LNCaP clone FGC (cell line): ENCODE measurements around the gene SHROOM3.

ENCODE experiments used
- DNase-seq: peaks from one replicate; pipeline ENCODE4 v3.0.0-alpha.2; 2011; ENCODE audit warnings: low read depth
- H3K4me3 ChIP-seq: 2 replicates; pipeline ENCODE4 v1.5.1; 2011; ENCODE audit warnings: mild to moderate bottlenecking, low read depth, low read length, control low read depth
- TF ChIP-seq, protein P1 (sequence below): IDR thresholded peaks from 2 replicates; pipeline ENCODE4 v1.5.1; 2012; ENCODE audit warnings: mild to moderate bottlenecking; ENCODE audit not compliant: control insufficient read depth, insufficient read depth; ENCODE audit errors: extremely low read depth

SHROOM3 gene

DNA sequence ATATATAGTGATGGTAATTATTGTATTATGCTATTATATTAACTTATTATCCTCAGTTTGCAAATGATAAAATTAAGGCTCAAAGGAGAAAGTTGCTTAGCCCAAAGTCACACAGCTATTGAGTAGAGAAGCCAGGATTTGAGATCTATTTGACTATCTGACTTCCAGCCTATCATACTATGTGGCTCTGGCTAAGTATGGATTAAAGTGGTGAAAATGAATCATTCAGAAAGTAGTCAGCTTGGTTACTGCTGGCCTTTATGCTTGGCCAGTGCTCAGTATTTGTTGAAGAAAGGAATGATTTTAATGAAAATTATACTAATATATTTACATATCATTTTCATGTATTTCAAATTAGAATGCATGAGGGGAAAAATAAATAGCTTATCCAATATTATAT lies 219.8 kb downstream of the SHROOM3 start:
- DNase-seq: no peak
- H3K4me3 ChIP-seq: no peak overlapping the region
- TF ChIP-seq, protein P1, sequence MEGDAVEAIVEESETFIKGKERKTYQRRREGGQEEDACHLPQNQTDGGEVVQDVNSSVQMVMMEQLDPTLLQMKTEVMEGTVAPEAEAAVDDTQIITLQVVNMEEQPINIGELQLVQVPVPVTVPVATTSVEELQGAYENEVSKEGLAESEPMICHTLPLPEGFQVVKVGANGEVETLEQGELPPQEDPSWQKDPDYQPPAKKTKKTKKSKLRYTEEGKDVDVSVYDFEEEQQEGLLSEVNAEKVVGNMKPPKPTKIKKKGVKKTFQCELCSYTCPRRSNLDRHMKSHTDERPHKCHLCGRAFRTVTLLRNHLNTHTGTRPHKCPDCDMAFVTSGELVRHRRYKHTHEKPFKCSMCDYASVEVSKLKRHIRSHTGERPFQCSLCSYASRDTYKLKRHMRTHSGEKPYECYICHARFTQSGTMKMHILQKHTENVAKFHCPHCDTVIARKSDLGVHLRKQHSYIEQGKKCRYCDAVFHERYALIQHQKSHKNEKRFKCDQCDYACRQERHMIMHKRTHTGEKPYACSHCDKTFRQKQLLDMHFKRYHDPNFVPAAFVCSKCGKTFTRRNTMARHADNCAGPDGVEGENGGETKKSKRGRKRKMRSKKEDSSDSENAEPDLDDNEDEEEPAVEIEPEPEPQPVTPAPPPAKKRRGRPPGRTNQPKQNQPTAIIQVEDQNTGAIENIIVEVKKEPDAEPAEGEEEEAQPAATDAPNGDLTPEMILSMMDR: no peak

DNA sequence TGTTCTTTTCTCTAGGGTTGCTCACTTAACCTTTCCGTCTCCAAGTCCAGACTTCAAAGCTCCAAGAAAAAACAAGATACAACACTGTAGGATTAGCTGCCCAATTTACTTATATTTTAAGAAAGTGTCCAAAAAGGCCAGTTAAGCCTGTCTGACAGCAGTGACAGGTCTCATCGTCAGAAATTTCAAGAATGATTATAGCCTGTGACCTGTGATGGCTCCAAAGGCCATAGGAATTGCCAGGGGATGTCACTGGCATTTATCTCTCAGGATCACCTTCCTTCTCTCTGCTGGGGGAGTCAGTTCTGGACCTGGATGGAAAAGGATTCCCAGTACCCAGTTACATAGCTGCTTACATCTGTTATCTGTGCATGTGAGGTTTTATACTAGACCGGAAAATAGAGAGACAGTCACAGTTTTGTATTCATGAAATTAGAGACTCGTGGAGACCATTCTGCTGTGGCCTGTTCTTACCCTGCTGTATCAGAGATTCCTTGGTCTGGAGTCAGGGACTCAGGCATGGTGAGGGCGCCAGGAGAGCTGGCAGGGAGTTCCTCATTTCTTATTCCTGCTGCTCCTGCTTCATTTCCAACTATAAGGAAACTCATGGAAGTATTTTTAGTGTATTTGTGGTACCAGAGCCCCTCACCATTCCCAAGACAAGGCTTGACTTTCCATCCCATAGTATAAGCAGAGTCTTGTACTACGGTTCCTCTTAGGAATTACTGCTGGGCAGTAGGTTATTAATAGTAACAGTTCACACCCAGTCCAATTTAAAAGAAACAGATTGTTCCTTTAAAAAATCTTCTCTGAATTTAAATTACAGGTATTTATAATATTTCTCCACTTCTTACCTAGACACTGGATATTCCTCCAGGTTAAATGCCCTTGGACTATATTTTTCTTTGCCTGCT lies 220.8 kb downstream of the SHROOM3 start:
- TF ChIP-seq, protein P1: no peak
- DNase-seq: no peak
- no peak overlapping the region for H3K4me3 ChIP-seq

DNA sequence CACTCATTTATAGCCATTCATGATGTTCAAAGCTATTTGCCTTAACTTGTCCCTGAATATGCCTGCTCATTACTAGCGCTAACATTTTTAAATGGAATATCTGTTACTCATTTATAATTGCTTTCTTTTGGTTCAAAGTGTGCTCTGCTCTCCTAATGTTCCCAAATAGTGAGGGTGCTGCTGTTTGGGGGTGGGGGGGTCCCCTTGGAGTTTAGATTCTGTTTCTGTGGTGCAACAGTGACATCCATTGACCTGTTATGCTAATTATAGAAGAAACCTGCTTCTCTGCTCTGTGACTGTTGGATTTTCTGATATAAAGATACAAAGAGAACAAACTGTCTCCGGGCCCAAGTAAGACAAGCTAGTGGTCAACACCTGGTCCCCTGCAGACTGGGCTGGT lies 222.4 kb downstream of the SHROOM3 start:
- DNase-seq: no peak
- TF ChIP-seq, protein P1: no peak
- no peak overlapping the region for H3K4me3 ChIP-seq

DNA sequence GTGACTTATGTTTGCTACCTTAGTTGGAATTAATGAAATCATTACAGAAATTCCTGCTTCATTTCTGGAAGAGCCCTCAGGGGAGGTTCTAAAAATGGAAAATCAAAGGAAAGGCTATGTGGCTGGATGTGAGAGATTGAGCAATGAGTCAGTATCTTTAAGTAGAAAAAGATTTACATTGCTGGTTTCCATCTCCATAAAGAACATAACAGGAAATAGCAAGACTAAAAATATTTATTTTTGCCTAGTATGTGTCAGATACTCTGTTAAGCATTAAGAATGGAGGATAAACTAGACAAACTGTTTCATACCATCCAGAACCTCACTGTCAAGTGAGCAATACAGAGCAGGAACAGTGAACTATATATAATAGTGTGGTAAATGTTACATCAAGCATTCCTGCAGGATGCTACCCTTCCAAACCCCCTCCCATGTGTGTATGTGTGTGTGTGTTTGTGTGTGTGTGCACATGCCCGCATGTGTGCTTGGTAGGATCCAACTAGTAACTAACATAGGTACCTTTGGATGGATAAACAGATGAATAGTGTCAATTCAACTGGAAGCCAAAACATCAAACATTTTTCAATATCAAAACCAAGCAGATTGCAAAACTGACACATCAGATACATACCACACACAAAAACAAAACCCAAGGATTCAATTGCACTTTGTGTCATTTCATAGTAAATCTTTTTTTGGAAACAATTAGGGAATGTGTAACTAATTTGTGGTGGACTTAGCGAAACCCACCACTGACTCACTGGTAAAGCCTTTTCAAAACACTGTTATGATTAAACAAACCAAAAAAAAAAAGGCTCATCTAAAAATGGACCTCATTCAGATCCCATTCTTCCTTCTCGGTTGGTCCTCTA lies 223.4 kb downstream of the SHROOM3 start:
- TF ChIP-seq, protein P1: no peak
- no peak overlapping the region for H3K4me3 ChIP-seq
- DNase-seq: no peak

DNA sequence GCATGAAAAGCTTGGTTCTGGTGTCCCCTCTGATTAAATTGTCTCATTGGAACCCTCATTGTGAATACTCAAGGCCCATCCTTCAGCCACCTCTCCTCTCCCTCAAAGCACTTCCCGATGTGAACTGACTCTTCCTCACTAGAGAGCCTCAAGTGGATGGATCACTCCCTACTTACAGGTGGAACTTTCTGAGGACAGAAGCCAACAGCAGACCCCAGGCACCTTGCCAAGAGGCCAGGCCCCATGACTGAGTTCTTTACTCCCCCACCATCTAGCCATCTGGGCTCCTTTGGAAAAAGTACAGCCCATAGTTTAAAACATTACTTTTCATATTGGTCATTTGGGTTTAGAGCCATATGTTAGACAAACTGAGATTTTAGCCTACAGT lies 224.1 kb downstream of the SHROOM3 start:
- TF ChIP-seq, protein P1: no peak
- no peak for DNase-seq
- H3K4me3 ChIP-seq: no peak overlapping the region

DNA sequence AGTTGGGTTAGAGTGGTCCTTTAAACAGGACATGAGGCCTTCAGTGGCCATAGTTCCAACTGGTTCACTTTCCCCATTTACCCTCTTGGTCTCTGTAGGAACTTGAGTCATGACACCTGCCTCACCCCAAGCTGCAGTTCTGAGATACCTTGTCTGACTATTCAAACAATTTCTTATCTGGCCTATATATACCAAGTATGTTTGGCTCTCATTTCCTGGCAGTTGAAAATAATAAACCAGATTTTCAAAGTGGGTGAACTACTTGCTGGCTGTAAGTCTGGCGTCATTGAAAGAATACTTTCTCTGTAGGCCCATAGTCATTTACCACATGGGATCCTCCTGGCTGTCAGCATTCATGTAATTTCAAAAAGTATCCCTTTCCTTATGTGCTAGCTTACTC lies 228.8 kb downstream of the SHROOM3 start:
- TF ChIP-seq, protein P1: no peak
- no peak for DNase-seq
- H3K4me3 ChIP-seq: no peak overlapping the region
